NCI-H2196 treated with DMSO at 0.1 percent for 48 hours (cell line): ENCODE measurements around the gene STAC.
"Not testable (repeated sequence)": the region's sequence is repeated elsewhere in the genome, so short reads cannot be mapped to it uniquely, and the experiment has no call there.

Experiments used
- DNase-seq: peaks from one replicate; lab custom pipeline; 2025; ENCODE audit not compliant: unreplicated experiment; lab: John Stamatoyannopoulos, UW

The STAC gene

GRCh38 chr3:36476286-36476942, 96.1 kb downstream of the STAC start:
- DNase-seq, result no peak

- no peak for DNase-seq
Observed at GRCh38 chr3:36477655-36478054, 97.4 kb downstream of the STAC start.

- no peak for DNase-seq
Observed at GRCh38 chr3:36480911-36481648, 100.8 kb downstream of the STAC start.

- DNase-seq, result no peak
Observed at GRCh38 chr3:36482256-36482655, 102.0 kb downstream of the STAC start.

GRCh38 chr3:36482880-36483279, 102.6 kb downstream of the STAC start:
- no peak for DNase-seq

- DNase-seq, result no peak
Observed at GRCh38 chr3:36483709-36484108, 103.4 kb downstream of the STAC start.

- DNase-seq, result no peak
Observed at GRCh38 chr3:36484386-36484785, 104.1 kb downstream of the STAC start.

- no peak for DNase-seq
Observed at GRCh38 chr3:36486009-36486795, 105.9 kb downstream of the STAC start.

- no peak for DNase-seq
Observed at GRCh38 chr3:36487616-36488015, 107.3 kb downstream of the STAC start.

GRCh38 chr3:36488077-36488789, 107.9 kb downstream of the STAC start:
- no peak for DNase-seq

- no peak for DNase-seq
Observed at GRCh38 chr3:36489101-36489500, 108.8 kb downstream of the STAC start.

- no peak for DNase-seq
Observed at GRCh38 chr3:36489679-36490425, 109.5 kb downstream of the STAC start.

GRCh38 chr3:36493051-36493450, 112.7 kb downstream of the STAC start:
- no peak for DNase-seq

- no peak for DNase-seq
Observed at GRCh38 chr3:36494461-36495109, 114.3 kb downstream of the STAC start.

GRCh38 chr3:36496684-36497633, 116.7 kb downstream of the STAC start:
- no peak for DNase-seq

GRCh38 chr3:36500053-36500452, 119.7 kb downstream of the STAC start:
- DNase-seq, result not testable (repeated sequence)

GRCh38 chr3:36501616-36502015, 121.3 kb downstream of the STAC start:
- DNase-seq, result no peak

- DNase-seq, result no peak
Observed at GRCh38 chr3:36505393-36505792, 125.1 kb downstream of the STAC start.
